Motor neuron (in vitro differentiated cells): ENCODE measurements around the gene WDR12. TPM values are rescaled to one million over a fixed set of nuclear protein-coding genes. Genes with fewer than 3 reads are reported as not detected.
"Not testable (repeated sequence)": the region's sequence is repeated elsewhere in the genome, so short reads cannot be mapped to it uniquely, and the experiment has no call there.

Experiments used
- ATAC-seq, 8 experiments: fragments of 200-7000 bp; cut with Tn5 transposase; replicated peaks in 6 of 8; 2 replicates each; pipeline ENCODE4 v1.8.0; 2021; ENCODE audit warnings: mild to moderate bottlenecking in 8 of 8, moderate library complexity in 8 of 8
- H3K27ac ChIP-seq, 2 donors: fragments of 250-450 bp; sonication (Bioruptor Pico); 2 replicates each; pipeline ENCODE4 v1.9.0; 2021; ENCODE audit warnings: antibody characterized with exemption in 2 of 2, mild to moderate bottlenecking in 2 of 2, moderate library complexity in 1 of 2
- H3K4me1 ChIP-seq, 2 donors: fragments of 250-450 bp; sonication (Bioruptor Pico); replicated peaks in 1 of 2; 2 replicates each; pipeline ENCODE4 v1.6.1; 2021; ENCODE audit warnings: antibody characterized with exemption in 2 of 2, mild to moderate bottlenecking in 2 of 2, moderate library complexity in 1 of 2
- H3K4me3 ChIP-seq, 5 donors: fragments of 250-450 bp; sonication (Bioruptor Pico); 2 replicates each; pipeline ENCODE4 v1.9.0; 2021; ENCODE audit warnings: antibody characterized with exemption in 5 of 5, mild to moderate bottlenecking in 5 of 5, moderate library complexity in 4 of 5
- whole genome bisulfite sequencing, 10 experiments: fragments of 450-650 bp; shearing (Covaris generic); methylation state at CpG; one replicate each; pipeline ENCODE4 v1.0.0; 2022; 5-methylcytosine and 5-hydroxymethylcytosine counted together
- in situ Hi-C, 9 experiments: fragments of 400-800 bp; cut with MboI; loops; one replicate each; pipeline ENCODE4 v1.15.0; 2021; ENCODE audit warnings: low sequenced_read_pairs in 9 of 9, low pct_unique_long_range_greater_than_20kb in 2 of 9; ENCODE audit not compliant: unreplicated experiment in 9 of 9
- total RNA-seq, 8 experiments: library from RNA; unstranded; fragments of 300-600 nt; gene quantifications; 2 replicates each; pipeline versions ENCODE4 v1.2.3 to v1.2.4, GENCODE V29; 2022

The WDR12 gene
- 10 to 100 TPM; 18.7 to 72.1 (median 32.9) TPM for total RNA-seq

GRCh38 chr2:202911512-202912341 is at the start of gene WDR12, which contains the start of gene CARF:
TSS of gene WDR12 (minus strand) at chr2:202911673. CDS start at chr2:202911476, 197 bp downstream.
TSS of gene CARF (plus strand) at chr2:202912275. CDS start at chr2:202941903, 29,628 bp downstream.
- in situ Hi-C loops = no loop called here
- ATAC-seq = peak; percentile 89 to 94 (median 90)

DNA sequence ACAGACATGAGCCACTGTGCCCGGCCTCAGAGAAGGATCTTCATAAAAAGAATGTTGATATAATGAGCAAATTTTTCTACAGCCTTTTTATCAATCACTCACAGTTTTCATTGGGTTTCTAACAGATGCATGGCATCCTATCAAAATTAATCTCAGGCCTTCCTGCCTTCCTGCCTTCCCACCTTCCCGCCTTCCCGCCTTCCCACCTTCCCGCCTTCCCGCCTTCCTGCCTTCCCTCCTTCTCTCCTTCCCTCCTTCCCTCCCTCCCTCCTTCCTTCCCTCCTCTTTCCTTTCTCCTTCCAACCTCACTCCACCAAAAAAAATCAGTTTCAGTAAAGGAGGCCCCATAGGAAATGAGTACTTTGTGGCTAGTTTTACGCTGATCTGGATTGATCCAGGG is 49.1 kb upstream of the WDR12 start:
- no peak for ATAC-seq
- 100% methylated on average over 1 to 2 of the region's 6 CpGs; no CpG with 5 or more reads in 4 of the 10 experiments for whole genome bisulfite sequencing, 10 experiments
- in situ Hi-C loops = no loop called here

More at GRCh38 chr2:202911512-202912341, at the start of gene WDR12, which contains the start of gene CARF:
- Histone ChIP-seq H3K4me3 (peak within 1 kb of the TSS; percentile 56 to 100 (median 82)), H3K27ac (peak within 1 kb of the TSS; percentile 86 to 93), H3K4me1 (peaks cover 0 to 6% of the 10 kb centered on the region in 2 donors)
- WGBS, 10 experiments = 0 to 2% (median 0%) methylated on average over 3 to 21 of the region's 39 CpGs

GRCh38 chr2:202950592-202950991 is 39.1 kb upstream of the WDR12 start:
- in situ Hi-C loops = no loop called here
- Histone ChIP-seq H3K4me1 (no peaks in the 10 kb centered on the region), H3K4me3 (no peak overlapping the region), H3K27ac (no peak overlapping the region)
- WGBS, 10 experiments = 31 to 100% (median 73%) methylated on average over 1 to 2 of the region's 2 CpGs
- no peak for ATAC-seq

More for the DNA sequence above, 49.1 kb upstream of the WDR12 start:
- H3K4me1 ChIP-seq = no peaks in the 10 kb centered on the region
- no peak overlapping the region for H3K4me3 ChIP-seq
- no peak overlapping the region for H3K27ac ChIP-seq

DNA sequence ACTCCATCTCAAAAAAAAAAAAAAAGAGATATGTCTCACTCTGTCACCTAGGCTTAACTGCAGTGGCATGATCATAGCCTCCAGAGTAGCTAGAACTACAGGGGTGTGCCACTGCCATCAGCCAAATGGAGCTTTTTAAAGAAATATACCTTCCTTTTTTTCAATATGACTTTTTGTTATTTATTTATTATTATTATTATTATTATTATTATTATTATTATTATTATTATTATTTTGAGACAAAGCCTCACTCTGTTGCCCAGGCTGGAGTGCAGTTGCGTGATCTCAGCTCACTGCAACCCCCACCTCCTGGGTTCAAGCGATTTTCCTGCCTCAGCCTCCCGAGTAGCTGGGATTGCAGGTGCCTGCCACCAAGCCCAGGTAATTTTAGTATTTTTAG is 37.9 kb upstream of the WDR12 start:
- in situ Hi-C loops, H3K4me3 ChIP-seq, H3K4me1 ChIP-seq, ATAC-seq, H3K27ac ChIP-seq: not testable (repeated sequence)
- WGBS, 10 experiments = 97 to 100% (median 100%) methylated on average over 2 to 3 of the region's 3 CpGs; no CpG with 5 or more reads in 6 of the 10 experiments

- Histone ChIP-seq H3K4me1 (no peaks in the 10 kb centered on the region), H3K27ac (no peak overlapping the region), H3K4me3 (no peak overlapping the region)
- WGBS, 10 experiments = 67 to 100% (median 100%) methylated on average over 1 to 2 of the region's 2 CpGs; no CpG with 5 or more reads in 2 of the 10 experiments
- in situ Hi-C loops = no loop called here
- ATAC-seq = no peak
Observed at GRCh38 chr2:202945497-202945896, 34.0 kb upstream of the WDR12 start.

- no peak overlapping the region for H3K4me3 ChIP-seq
- no peak for ATAC-seq
- in situ Hi-C loops = no loop called here
- H3K4me1 ChIP-seq = no peaks in the 10 kb centered on the region
- H3K27ac ChIP-seq = no peak overlapping the region
- 71 to 100% (median 83%) methylated on average over 3 of the region's 3 CpGs for WGBS, 10 experiments
Observed at GRCh38 chr2:202944816-202945215, 33.3 kb upstream of the WDR12 start.

DNA sequence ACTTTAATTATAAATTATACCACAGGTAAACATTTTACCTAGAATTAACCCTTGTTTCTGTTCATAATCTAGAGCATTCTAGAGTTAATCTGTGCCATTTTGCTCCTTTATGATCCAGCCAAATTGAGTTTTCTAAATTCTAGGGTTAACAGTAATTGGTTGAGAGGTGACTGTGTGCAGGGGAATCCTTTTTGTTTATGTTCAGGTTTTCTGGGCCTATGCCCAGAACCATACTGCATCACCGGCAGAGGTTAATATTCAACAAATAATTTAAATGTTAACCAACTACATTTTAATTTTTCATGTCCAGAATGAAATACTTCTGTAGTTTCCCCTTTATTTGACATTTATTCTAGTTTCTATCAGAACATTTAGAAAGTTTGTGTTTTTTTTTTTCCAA is 32.9 kb upstream of the WDR12 start:
- H3K27ac ChIP-seq = no peak overlapping the region
- 8 to 100% (median 90%) methylated on average over 1 of the region's 1 CpG; no CpG with 5 or more reads in 2 of the 10 experiments for WGBS, 10 experiments
- H3K4me1 ChIP-seq = no peaks in the 10 kb centered on the region
- in situ Hi-C loops = no loop called here
- no peak for ATAC-seq
- H3K4me3 ChIP-seq = no peak overlapping the region

GRCh38 chr2:202941771-202942170 is 30.3 kb upstream of the WDR12 start:
- no peaks in the 10 kb centered on the region for H3K4me1 ChIP-seq
- no peak overlapping the region for H3K4me3 ChIP-seq
- in situ Hi-C loops = no loop called here
- ATAC-seq = no peak
- 56 to 100% (median 92%) methylated on average over 1 to 4 of the region's 4 CpGs; no CpG with 5 or more reads in 1 of the 10 experiments for WGBS, 10 experiments
- no peak overlapping the region for H3K27ac ChIP-seq

DNA sequence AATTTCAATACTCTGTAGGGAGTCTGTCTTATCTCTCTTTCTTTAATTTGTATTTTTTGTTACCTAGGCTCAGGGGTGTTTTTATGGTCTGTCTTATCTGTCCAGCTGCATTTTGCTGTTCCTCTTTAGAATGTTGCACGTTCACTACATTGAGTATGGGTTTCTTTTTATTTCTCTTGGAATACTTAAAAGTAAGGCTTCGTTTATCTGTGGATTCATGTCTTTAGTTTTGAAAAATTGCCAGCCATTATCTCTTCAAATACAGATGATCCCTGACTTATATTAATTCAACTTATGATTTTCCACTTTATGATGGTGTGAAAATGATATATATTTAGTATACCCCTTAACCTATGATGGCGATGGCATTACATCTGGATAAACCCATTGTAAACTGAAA is 27.5 kb upstream of the WDR12 start:
- Histone ChIP-seq H3K4me1 (no peaks in the 10 kb centered on the region), H3K27ac (no peak overlapping the region), H3K4me3 (no peak overlapping the region)
- no peak for ATAC-seq
- in situ Hi-C loops = no loop called here
- WGBS, 10 experiments = 59 to 100% (median 94%) methylated on average over 1 to 3 of the region's 3 CpGs

GRCh38 chr2:202934456-202934855 is 23.0 kb upstream of the WDR12 start:
- H3K4me3 ChIP-seq = no peak overlapping the region
- no peak overlapping the region for H3K27ac ChIP-seq
- WGBS, 10 experiments = 100% methylated on average over 1 to 2 of the region's 2 CpGs; no CpG with 5 or more reads in 8 of the 10 experiments
- no peaks in the 10 kb centered on the region for H3K4me1 ChIP-seq
- in situ Hi-C loops = no loop called here
- no peak for ATAC-seq

DNA sequence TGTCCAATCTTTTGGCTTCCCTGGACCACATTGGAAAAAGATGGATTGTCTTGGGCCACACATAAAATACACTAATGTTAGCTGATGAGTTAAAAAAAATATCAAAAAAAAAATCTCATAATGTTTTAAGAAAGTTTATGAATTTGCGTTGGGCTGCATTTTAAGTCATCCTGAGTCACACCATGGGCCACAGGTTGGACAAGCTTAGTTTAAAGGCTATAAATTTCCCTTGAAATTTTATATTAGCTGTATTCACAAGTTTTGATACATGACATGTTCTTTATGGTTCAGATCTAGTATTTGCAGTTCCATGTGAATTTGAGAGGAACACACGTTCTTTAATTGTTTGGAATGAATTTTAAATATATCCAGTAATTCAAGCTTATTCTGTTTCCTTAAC is 22.5 kb upstream of the WDR12 start:
- no peaks in the 10 kb centered on the region for H3K4me1 ChIP-seq

GRCh38 chr2:202933139-202933510 is 21.7 kb upstream of the WDR12 start:
- H3K4me3 ChIP-seq = no peak overlapping the region
- no peaks in the 10 kb centered on the region for H3K4me1 ChIP-seq
- in situ Hi-C loops = no loop called here
- 75 to 100% (median 80%) methylated on average over 1 to 3 of the region's 5 CpGs; no CpG with 5 or more reads in 6 of the 10 experiments for WGBS, 10 experiments
- H3K27ac ChIP-seq = no peak overlapping the region
- peak in 2 of 8 experiments; percentile 17 to 45 for ATAC-seq

More for the DNA sequence above, 22.5 kb upstream of the WDR12 start:
- in situ Hi-C loops = no loop called here
- H3K27ac ChIP-seq = no peak overlapping the region
- 80 to 100% (median 95%) methylated on average over 1 to 2 of the region's 2 CpGs; no CpG with 5 or more reads in 1 of the 10 experiments for WGBS, 10 experiments
- no peak overlapping the region for H3K4me3 ChIP-seq
- ATAC-seq = no peak

GRCh38 chr2:202932425-202933138 is 21.1 kb upstream of the WDR12 start:
- Histone ChIP-seq H3K4me3 (no peak overlapping the region), H3K27ac (no peak overlapping the region), H3K4me1 (no peaks in the 10 kb centered on the region)
- 78 to 92% (median 83%) methylated on average over 1 to 3 of the region's 3 CpGs; no CpG with 5 or more reads in 6 of the 10 experiments for WGBS, 10 experiments
- peak in 3 of 8 experiments; percentile 59 to 90 (median 76) for ATAC-seq
- in situ Hi-C loops = no loop called here
